Hepatocyte (in vitro differentiated cells): Measurements from ENCODE around the gene PTDSS2. TPM values are rescaled to one million over a fixed set of nuclear protein-coding genes. Genes with fewer than 3 reads are reported as not detected.

Experiments
- DNase-seq: peaks from one replicate; pipeline ENCODE4 v3.0.0-alpha.2; 2016; ENCODE audit warnings: low spot score
- H2AFZ ChIP-seq: fragments of 200-600 bp; sonication (generic); 2 replicates; pipeline ENCODE4 v1.6.0; 2016; ENCODE audit warnings: antibody characterized with exemption, mild to moderate bottlenecking
- H3K27ac ChIP-seq: fragments of 200-600 bp; sonication (generic); 2 replicates; pipeline ENCODE4 v1.5.1; 2016; ENCODE audit warnings: mild to moderate bottlenecking
- H3K27me3 ChIP-seq: fragments of 200-600 bp; sonication (generic); 2 replicates; pipeline ENCODE4 v1.6.1; 2016
- H3K36me3 ChIP-seq: fragments of 200-600 bp; sonication (generic); replicated peaks from 2 replicates; pipeline ENCODE4 v1.5.1; 2016; ENCODE audit warnings: low read depth; ENCODE audit not compliant: insufficient read depth
- H3K4me1 ChIP-seq: fragments of 200-600 bp; sonication (generic); 2 replicates; pipeline ENCODE4 v1.5.1; 2016; ENCODE audit warnings: mild to moderate bottlenecking, moderate library complexity; ENCODE audit not compliant: insufficient read depth
- H3K4me2 ChIP-seq: fragments of 200-600 bp; sonication (generic); 2 replicates; pipeline ENCODE4 v1.6.0; 2016
- H3K4me3 ChIP-seq: fragments of 200-600 bp; sonication (generic); 2 replicates; pipeline ENCODE4 v1.5.1; 2016; ENCODE audit warnings: mild to moderate bottlenecking
- H3K79me2 ChIP-seq: fragments of 200-600 bp; sonication (generic); 2 replicates; pipeline ENCODE4 v1.6.0; 2017; ENCODE audit warnings: mild to moderate bottlenecking
- H3K9me2 ChIP-seq: fragments of 200-600 bp; sonication (generic); replicated peaks from 2 replicates; pipeline ENCODE4 v1.6.0; 2017; ENCODE audit warnings: mild to moderate bottlenecking; ENCODE audit not compliant: insufficient read depth
- H3K9me3 ChIP-seq: fragments of 200-600 bp; sonication (generic); 2 replicates; pipeline ENCODE4 v1.5.1; 2016; ENCODE audit warnings: low read depth, mild to moderate bottlenecking
- H4K20me1 ChIP-seq: fragments of 200-600 bp; sonication (generic); 2 replicates; pipeline ENCODE4 v1.6.0; 2016; ENCODE audit warnings: mild to moderate bottlenecking; ENCODE audit not compliant: insufficient read depth, poor library complexity, severe bottlenecking
- CTCF ChIP-seq: fragments of 200-600 bp; sonication (generic); IDR thresholded peaks from 2 replicates; pipeline ENCODE4 v1.5.1; 2016; ENCODE audit warnings: antibody characterized with exemption, mild to moderate bottlenecking; ENCODE audit not compliant: poor library complexity
- EZH2 ChIP-seq: fragments of 200-600 bp; sonication (generic); IDR thresholded peaks from 2 replicates; pipeline ENCODE4 v1.6.1; 2016; ENCODE audit warnings: antibody characterized with exemption, mild to moderate bottlenecking, borderline replicate concordance
- EZH2phosphoT487 ChIP-seq: fragments of 200-600 bp; sonication (generic); IDR thresholded peaks from one replicate; pipeline ENCODE4 v1.6.1; 2018; ENCODE audit warnings: antibody characterized with exemption, mild to moderate bottlenecking, low read depth, moderate library complexity; ENCODE audit not compliant: unreplicated experiment, severe bottlenecking
- WGBS: methylation state at CpG from one replicate; pipeline ENCODE4 v1.1.6; 2016; ENCODE audit warnings: low lambda C conversion rate; ENCODE audit errors: missing lambda C conversion rate; 5-methylcytosine and 5-hydroxymethylcytosine counted together
- polyA plus RNA-seq: library from polyadenylated mRNA; unstranded; fragments of >200 nt; fragmentation: Nextera tagmentation; extraction: Ambion mirVana; gene quantifications from 2 replicates; pipeline ENCODE4 v1.2.1, GENCODE V29; 2016
- total RNA-seq: library from RNA; depleted of rRNA; stranded (reverse); fragments of >200 nt; gene quantifications from 2 replicates; pipeline ENCODE4 v1.2.3, GENCODE V29; 2014

The PTDSS2 gene
- total and polyA plus RNA-seq, 2 experiments from 2014 or later, result 31.5 to 50.8 TPM

GRCh38 chr11:412641-413119, 37.4 kb upstream of the PTDSS2 start:
- H3K4me2 ChIP-seq, result no peak overlapping the region
- peaks cover 21% of the 10 kb centered on the region for H3K79me2 ChIP-seq
- TF ChIP-seq CTCF (no peak), EZH2 (no peak), EZH2phosphoT487 (no peak)
- no peaks in the 10 kb centered on the region for H3K36me3 ChIP-seq
- H3K9me2 ChIP-seq, result no peaks in the 10 kb centered on the region
- peaks cover 2% of the 10 kb centered on the region for H3K27me3 ChIP-seq
- 98% methylated on average over 8 of the region's 15 CpGs for WGBS
- H4K20me1 ChIP-seq, result peaks cover 10% of the 10 kb centered on the region
- DNase-seq, result no peak
- H3K4me3 ChIP-seq, result no peak overlapping the region
- no peaks in the 10 kb centered on the region for H3K9me3 ChIP-seq
- peaks cover 4% of the 10 kb centered on the region for H3K4me1 ChIP-seq
- no peak overlapping the region for H3K27ac ChIP-seq
- no peak overlapping the region for H2AFZ ChIP-seq

GRCh38 chr11:413120-414081, 36.7 kb upstream of the PTDSS2 start:
- Histone ChIP-seq H3K4me3 (no peak overlapping the region), H3K4me1 (peaks cover 4% of the 10 kb centered on the region)

DNA sequence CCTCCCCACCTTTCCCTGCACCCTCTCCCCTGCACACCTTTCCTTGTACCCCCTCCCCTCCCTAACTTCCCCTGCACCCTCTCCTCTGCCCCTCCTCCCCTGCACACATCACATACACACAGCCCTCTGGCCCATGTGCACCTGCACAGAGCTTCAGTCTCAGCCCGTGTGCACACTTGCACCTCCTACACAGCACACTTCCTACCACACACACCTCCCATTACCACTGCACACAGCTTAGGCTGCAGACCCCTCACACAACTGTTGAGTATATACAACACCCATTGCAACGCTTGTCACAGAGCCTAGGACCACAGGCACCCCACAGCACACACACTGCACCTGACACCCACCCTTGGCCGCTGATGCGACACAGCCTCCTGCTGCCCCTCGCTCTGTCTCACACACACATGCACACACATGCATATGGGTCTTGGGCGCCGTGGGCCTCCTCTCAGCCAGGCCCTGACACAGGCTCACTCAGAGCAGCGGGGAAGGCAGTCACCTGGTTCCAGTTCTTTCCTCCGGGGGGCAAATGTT, 35.7 kb upstream of the PTDSS2 start:
- Histone ChIP-seq H3K79me2 (peaks cover 21% of the 10 kb centered on the region), H3K9me2 (no peaks in the 10 kb centered on the region), H3K4me2 (peak overlapping the region; percentile 98), H3K9me3 (no peaks in the 10 kb centered on the region), H3K4me3 (no peak overlapping the region), H3K36me3 (no peaks in the 10 kb centered on the region), H3K27me3 (peaks cover 6% of the 10 kb centered on the region), H2AFZ (no peak overlapping the region), H3K27ac (no peak overlapping the region), H3K4me1 (peaks cover 4% of the 10 kb centered on the region), H4K20me1 (peaks cover 10% of the 10 kb centered on the region)
- no peak for DNase-seq
- 80% methylated on average over 9 of the region's 9 CpGs for WGBS
- no peak for TF ChIP-seq EZH2
- TF ChIP-seq CTCF, result no peak
- TF ChIP-seq EZH2phosphoT487, result no peak

More at GRCh38 chr11:413120-414081, 36.7 kb upstream of the PTDSS2 start:
- peaks cover 10% of the 10 kb centered on the region for H4K20me1 ChIP-seq
- H3K4me2 ChIP-seq, result no peak overlapping the region
- no peaks in the 10 kb centered on the region for H3K9me3 ChIP-seq
- peaks cover 21% of the 10 kb centered on the region for H3K79me2 ChIP-seq
- no peak overlapping the region for H2AFZ ChIP-seq
- H3K27me3 ChIP-seq, result peaks cover 6% of the 10 kb centered on the region
- 73% methylated on average over 9 of the region's 14 CpGs for WGBS
- TF ChIP-seq EZH2 (no peak), CTCF (no peak), EZH2phosphoT487 (no peak)
- no peak for DNase-seq
- H3K9me2 ChIP-seq, result no peaks in the 10 kb centered on the region
- no peaks in the 10 kb centered on the region for H3K36me3 ChIP-seq
- H3K27ac ChIP-seq, result no peak overlapping the region
